NCI-H446 treated with DMSO at 0.1 percent for 48 hours (cell line): ENCODE results near the gene FCHSD2.
"Not testable (repeated sequence)": the region's sequence is repeated elsewhere in the genome, so short reads cannot be mapped to it uniquely, and the experiment has no call there.

Source experiments
- DNase-seq: peaks from one replicate; lab custom pipeline; 2025; lab: John Stamatoyannopoulos, UW

The FCHSD2 gene

GRCh38 chr11:73058989-73059674, 83.0 kb downstream of the FCHSD2 start:
- DNase-seq: no peak

GRCh38 chr11:73055655-73056354, 86.3 kb downstream of the FCHSD2 start:
- DNase-seq: no peak

GRCh38 chr11:73055002-73055401, 87.1 kb downstream of the FCHSD2 start:
- no peak for DNase-seq

- no peak for DNase-seq
Measured at GRCh38 chr11:73053964-73054363, 88.2 kb downstream of the FCHSD2 start.

- no peak for DNase-seq
Measured at GRCh38 chr11:73048446-73048845, 93.7 kb downstream of the FCHSD2 start.

- DNase-seq: no peak
Measured at GRCh38 chr11:73047773-73048371, 94.2 kb downstream of the FCHSD2 start.

- DNase-seq: no peak
Measured at GRCh38 chr11:73040046-73040445, 102.1 kb downstream of the FCHSD2 start.

- DNase-seq: no peak
Measured at GRCh38 chr11:73034777-73035176, 107.3 kb downstream of the FCHSD2 start.

- no peak for DNase-seq
Measured at GRCh38 chr11:73034331-73034730, 107.8 kb downstream of the FCHSD2 start.

- DNase-seq: no peak
Measured at GRCh38 chr11:73030130-73030529, 112.0 kb downstream of the FCHSD2 start.

- no peak for DNase-seq
Measured at GRCh38 chr11:73029403-73029802, 112.7 kb downstream of the FCHSD2 start.

GRCh38 chr11:73028611-73029010, 113.5 kb downstream of the FCHSD2 start:
- DNase-seq: no peak

GRCh38 chr11:73027840-73028239, 114.3 kb downstream of the FCHSD2 start:
- not testable (repeated sequence) for DNase-seq

GRCh38 chr11:73024639-73025038, 117.5 kb downstream of the FCHSD2 start:
- DNase-seq: no peak

GRCh38 chr11:73019996-73020395, 122.1 kb downstream of the FCHSD2 start:
- DNase-seq: no peak

GRCh38 chr11:73019449-73019848, 122.7 kb downstream of the FCHSD2 start:
- no peak for DNase-seq

GRCh38 chr11:73018856-73019255, 123.3 kb downstream of the FCHSD2 start:
- DNase-seq: no peak

GRCh38 chr11:73017024-73017751, 124.9 kb downstream of the FCHSD2 start:
- DNase-seq: no peak

GRCh38 chr11:73013021-73013420, 129.1 kb downstream of the FCHSD2 start:
- no peak for DNase-seq

- no peak for DNase-seq
Measured at GRCh38 chr11:73012121-73012863, 129.8 kb downstream of the FCHSD2 start.

GRCh38 chr11:73011126-73011817, 130.8 kb downstream of the FCHSD2 start:
- no peak for DNase-seq
